Ovary (tissue), 9 donors: ENCODE results near the gene CDKL1. TPM values are rescaled to one million over a fixed set of nuclear protein-coding genes. Genes with fewer than 3 reads are reported as not detected.
A peak's percentile ranks its signal among the peaks of the same experiment; 100 is the strongest.
"Not testable (repeated sequence)": the region's sequence is repeated elsewhere in the genome, so short reads cannot be mapped to it uniquely, and the experiment has no call there.

Experiments
- DNase-seq, 5 donors: peaks; one replicate each; pipeline ENCODE4 v3.0.0-alpha.2; 2019 to 2020
- H3K27ac ChIP-seq, 2 donors: fragments of 200-600 bp; one replicate each; pipeline versions ENCODE4 v1.5.1 to v1.8.0; 2019 to 2022
- H3K27me3 ChIP-seq: fragments of 200-600 bp; one replicate; pipeline ENCODE4 v1.8.0; 2022
- H3K36me3 ChIP-seq: fragments of 200-600 bp; sonication (generic); one replicate; pipeline ENCODE4 v1.5.1; 2019
- H3K4me1 ChIP-seq: one replicate; pipeline ENCODE4 v1.8.1; 2013; ENCODE audit warnings: mild to moderate bottlenecking, moderate library complexity; ENCODE audit not compliant: insufficient read depth
- H3K4me3 ChIP-seq: fragments of 200-600 bp; sonication (generic); one replicate; pipeline ENCODE4 v1.5.1; 2017
- H3K9me3 ChIP-seq, 2 donors: fragments of 200-600 bp in 1 of 2; sonication (generic) in 1 of 2; one replicate each; pipeline versions ENCODE4 v1.5.1 to v1.8.1; 2013 to 2019; ENCODE audit warnings: mild to moderate bottlenecking in 1 of 2, moderate library complexity in 1 of 2
- CTCF ChIP-seq, 3 donors: fragments of 450-650 bp in 2 of 3; fragments of 200-600 bp in 1 of 3; IDR thresholded peaks; one replicate each; pipeline versions ENCODE4 v1.5.1 to v1.8.0; 2016 to 2022; ENCODE audit warnings: antibody characterized with exemption in 3 of 3, mild to moderate bottlenecking in 1 of 3
- EP300 ChIP-seq: sonication (generic); formaldehyde crosslinking; IDR thresholded peaks from one replicate; pipeline ENCODE4 v1.6.1; 2017; ENCODE audit warnings: antibody characterized with exemption
- POLR2A ChIP-seq: fragments of 450-650 bp; IDR thresholded peaks from one replicate; pipeline ENCODE4 v1.6.1; 2017; ENCODE audit warnings: antibody characterized with exemption, mild to moderate bottlenecking, moderate library complexity
- WGBS, 3 donors: extraction: QIAGEN DNeasy Blood & Tissue Kit in 1 of 3; methylation state at CpG; one replicate each; pipeline versions ENCODE4 v1.1.5 to v1.1.7; 2013 to 2017; 5-methylcytosine and 5-hydroxymethylcytosine counted together
- intact Hi-C, 4 donors: fragments of 100-400 bp; cut with DNase I; formaldehyde crosslinking; loops; one replicate each; pipeline versions ENCODE4 v1.11.0 to v1.15.1; 2022 to 2023
- polyA plus RNA-seq, 2 donors: library from polyadenylated mRNA; stranded (reverse); fragments of 200-250 nt in 1 of 2; fragments of 350-450 nt in 1 of 2; fragmentation: Illumina TruSeq in 1 of 2; extraction: RNeasy Lipid Tissue Mini Kit (QIAGEN cat#74804) in 1 of 2; gene quantifications; one replicate each; pipeline ENCODE4 v1.2.3, GENCODE V29; 2013 to 2014
- total RNA-seq, 7 donors: library from RNA; depleted of rRNA in 2 of 7; stranded (reverse); fragments of >200 nt in 2 of 7; fragmentation: NEBNext Ultra II Directional in 3 of 7; extraction: Animal tissue kit (Norgen Biotek cat#: 25700) in 3 of 7; gene quantifications; one replicate each; pipeline versions ENCODE4 v1.1.0 to v1.2.4, GENCODE V29; 2016 to 2023
- donor health status: DM: no; HTN: no; CAD: no; lungs with moderate emphysema.
- donor health status: DM: no; HTN: no; CAD: no.
- donor health status: Bipolar disorder and iron deficiency.
- donor health status: DM: yes; HTN: yes; CAD: no.
- donor health status: DM: no; HTN: no; CAD: no.
- donor health status: DM: yes; HTN: yes; CAD: no.

The CDKL1 gene
- total and polyA plus RNA-seq, 9 donors = 11.9 to 69.3 (median 33.1) TPM

- no peaks in the 10 kb centered on the region for H3K27me3 ChIP-seq
- peaks cover 1% of the 10 kb centered on the region for H3K4me1 ChIP-seq
- TF ChIP-seq CTCF (IDR thresholded peaks at IDR 0.05) = no peak
- TF ChIP-seq EP300 = no peak
- no peak for TF ChIP-seq POLR2A
- H3K27ac ChIP-seq = no peak overlapping the region
- 96 to 97% (median 97%) methylated on average over 3 of the region's 3 CpGs for WGBS, 3 donors
- H3K36me3 ChIP-seq = no peaks in the 10 kb centered on the region
- intact Hi-C loops = no loop called here
- no peaks in the 10 kb centered on the region for H3K9me3 ChIP-seq
- no peak overlapping the region for H3K4me3 ChIP-seq
- DNase-seq = no peak
Measured at GRCh38 chr14:50373959-50374358, 22.7 kb downstream of the CDKL1 start.

- Histone ChIP-seq H3K27me3 (no peaks in the 10 kb centered on the region), H3K9me3 (no peaks in the 10 kb centered on the region), H3K4me1 (peaks cover 1% of the 10 kb centered on the region), H3K4me3 (no peak overlapping the region), H3K27ac (no peak overlapping the region), H3K36me3 (no peaks in the 10 kb centered on the region)
- intact Hi-C loops = no loop called here
- TF ChIP-seq POLR2A (no peak), CTCF (IDR thresholded peaks at IDR 0.05) (no peak), EP300 (no peak)
- WGBS, 3 donors = 89 to 97% (median 91%) methylated on average over 4 of the region's 4 CpGs
- DNase-seq = no peak
Measured at GRCh38 chr14:50371546-50371945, 25.1 kb downstream of the CDKL1 start.

GRCh38 chr14:50366589-50366988, 30.1 kb downstream of the CDKL1 start:
- Histone ChIP-seq H3K36me3 (no peaks in the 10 kb centered on the region), H3K27me3 (no peaks in the 10 kb centered on the region), H3K9me3 (no peaks in the 10 kb centered on the region), H3K27ac (peak overlapping the region in 1 of 2 donors; percentile 3), H3K4me3 (no peak overlapping the region), H3K4me1 (peaks cover 14% of the 10 kb centered on the region)
- WGBS, 3 donors = 89 to 91% (median 89%) methylated on average over 4 of the region's 4 CpGs
- no peak for DNase-seq
- TF ChIP-seq EP300 (no peak), POLR2A (no peak), CTCF (IDR thresholded peaks at IDR 0.05) (no peak)
- intact Hi-C loops = no loop called here

DNA sequence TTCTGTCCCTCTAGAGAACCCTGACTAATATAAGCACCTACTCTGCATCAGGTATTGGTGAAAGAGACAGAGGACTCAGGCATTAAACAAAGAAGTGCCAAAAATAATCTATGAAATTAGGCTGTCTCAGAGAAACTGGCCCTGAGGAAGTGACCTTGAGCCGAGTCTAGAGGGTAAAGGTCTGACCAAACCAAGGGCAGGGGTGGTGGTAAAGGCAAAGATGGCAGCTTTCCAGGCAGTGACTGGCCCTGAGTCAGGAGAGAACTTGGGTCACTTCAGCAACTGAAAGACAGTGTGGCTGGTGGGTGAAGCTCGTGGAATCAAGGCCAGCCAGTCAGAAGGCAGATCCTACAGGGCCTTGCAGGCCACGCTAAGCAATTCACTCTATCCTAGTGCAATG, 30.6 kb downstream of the CDKL1 start:
- H3K27me3 ChIP-seq = no peaks in the 10 kb centered on the region
- no peak overlapping the region for H3K4me3 ChIP-seq
- WGBS, 3 donors = 50 to 59% (median 53%) methylated on average over 3 of the region's 3 CpGs
- intact Hi-C loops = no loop called here
- H3K36me3 ChIP-seq = no peaks in the 10 kb centered on the region
- H3K9me3 ChIP-seq = no peaks in the 10 kb centered on the region
- DNase-seq = peak in 2 of 5 donors; percentile 37 to 60
- H3K4me1 ChIP-seq = peaks cover 14% of the 10 kb centered on the region
- no peak for TF ChIP-seq POLR2A
- no peak for TF ChIP-seq CTCF (IDR thresholded peaks at IDR 0.05)
- no peak for TF ChIP-seq EP300
- H3K27ac ChIP-seq = peak overlapping the region in 1 of 2 donors; percentile 3

- intact Hi-C loops, H3K27me3 ChIP-seq, H3K9me3 ChIP-seq, H3K36me3 ChIP-seq, DNase-seq, H3K4me3 ChIP-seq: not testable (repeated sequence)
- WGBS, 3 donors = 85 to 93% (median 90%) methylated on average over 7 of the region's 7 CpGs
- Histone ChIP-seq H3K27ac (peak overlapping the region in 1 of 2 donors; percentile 3), H3K4me1 (peaks cover 14% of the 10 kb centered on the region)
Measured at GRCh38 chr14:50365572-50365971, 31.1 kb downstream of the CDKL1 start.
